ENCODE measurements around the gene RNF208. TPM values are rescaled to one million over a fixed set of nuclear protein-coding genes. Genes with fewer than 3 reads are reported as not detected.

RNF208 gene
- total and polyA plus RNA-seq, 2 experiments from 2014 or later = 1.4 to 5.6 TPM

- TF ChIP-seq CTCF (conservative IDR thresholded peaks at IDR 0.05; ENCODE audit: low read depth in 2 of 2) (no peak), ZNF331 (CRISPR knock-in tag; IDR thresholded peaks at IDR 0.05; ENCODE audit: low read depth) (no peak), JUNB (IDR thresholded peaks at IDR 0.05; ENCODE audit: unreplicated experiment) (no peak)
Observed at GRCh38 chr9:137215196-137215986, 6.6 kb downstream of the RNF208 start (continued).

GRCh38 chr9:137214620-137215019, 7.4 kb downstream of the RNF208 start:
- no peaks in the 10 kb centered on the region for H3K9me2 ChIP-seq (ENCODE audit: insufficient read depth)
- H3K4me3 Mint-ChIP-seq = no peak overlapping the region
- no peaks in the 10 kb centered on the region for H3K27me3 ChIP-seq (ENCODE audit: insufficient read depth)
- no peak overlapping the region for H3K27ac Mint-ChIP-seq
- H3F3A ChIP-seq (replicated peaks; ENCODE audit: low read depth) = 0 out of 2 replicates have a peak, but pooled peaks cover 3% of the 10 kb centered on the region
- H3K4me1 Mint-ChIP-seq = peaks cover 7% of the 10 kb centered on the region; the same call in 2 of the 3 replicates
- H3K4me1 ChIP-seq (ENCODE audit: insufficient read depth) = 0 out of 2 replicates have a peak, but pooled peaks cover 3% of the 10 kb centered on the region
- no peak overlapping the region for H2AFZ ChIP-seq
- no peaks in the 10 kb centered on the region; the same call in 2 of the 3 replicates for H3K9me3 Mint-ChIP-seq
- no peak overlapping the region for H3K4me2 ChIP-seq
- DNase-seq (ENCODE audit: low spot score) (no peak), ATAC-seq (no peak)
- H3K27me3 Mint-ChIP-seq (ENCODE audit: insufficient read depth, low read depth, poor library complexity) = peaks cover 2% of the 10 kb centered on the region
- H3K79me2 ChIP-seq (replicated peaks; ENCODE audit: insufficient read depth) = no peaks in the 10 kb centered on the region
- no peak overlapping the region for H3K27ac ChIP-seq (ENCODE audit: low read depth)
- H3K36me3 ChIP-seq (ENCODE audit: insufficient read depth) = no peaks in the 10 kb centered on the region
- H4K20me1 ChIP-seq (replicated peaks; ENCODE audit: insufficient read depth) = no peaks in the 10 kb centered on the region; the same call in 1 of the 2 replicates
- TF ChIP-seq POLR2AphosphoS5 (IDR thresholded peaks at IDR 0.05; ENCODE audit: low read depth) (no peak), ZNF114 (CRISPR knock-in tag; IDR thresholded peaks at IDR 0.05) (no peak), ETS1 (IDR thresholded peaks at IDR 0.05) (no peak), NANOG (IDR thresholded peaks at IDR 0.05; ENCODE audit: borderline replicate concordance) (no peak), EZH2phosphoT487 (IDR thresholded peaks at IDR 0.05; ENCODE audit: unreplicated experiment) (no peak), CREB1 (CRISPR knock-in tag; IDR thresholded peaks at IDR 0.05; ENCODE audit: low read depth) (no peak), JUNB (IDR thresholded peaks at IDR 0.05; ENCODE audit: unreplicated experiment) (no peak), CTCF (conservative IDR thresholded peaks at IDR 0.05; ENCODE audit: low read depth in 2 of 2) (no peak), STAT1 (IDR thresholded peaks at IDR 0.05; ENCODE audit: unreplicated experiment) (no peak), ZNF331 (CRISPR knock-in tag; IDR thresholded peaks at IDR 0.05; ENCODE audit: low read depth) (no peak), ZNF462 (CRISPR knock-in tag; IDR thresholded peaks at IDR 0.05) (no peak), EZH2 (IDR thresholded peaks at IDR 0.05; ENCODE audit: low read depth, unreplicated experiment) (no peak)
- peaks cover 8% of the 10 kb centered on the region for H3K36me3 Mint-ChIP-seq (ENCODE audit: low read depth)
- no peak overlapping the region for H3K4me3 ChIP-seq

Data from GM23338 (cell line).